GM18867 (cell line): Measurements from ENCODE around the gene TERB1.

Source experiments
- ATAC-seq: cut with Tn5 transposase; IDR thresholded peaks from one replicate; pipeline ENCODE4 v1.9.1; 2021; ENCODE audit warnings: mild to moderate bottlenecking, moderate library complexity; ENCODE audit not compliant: unreplicated experiment

Gene TERB1

DNA sequence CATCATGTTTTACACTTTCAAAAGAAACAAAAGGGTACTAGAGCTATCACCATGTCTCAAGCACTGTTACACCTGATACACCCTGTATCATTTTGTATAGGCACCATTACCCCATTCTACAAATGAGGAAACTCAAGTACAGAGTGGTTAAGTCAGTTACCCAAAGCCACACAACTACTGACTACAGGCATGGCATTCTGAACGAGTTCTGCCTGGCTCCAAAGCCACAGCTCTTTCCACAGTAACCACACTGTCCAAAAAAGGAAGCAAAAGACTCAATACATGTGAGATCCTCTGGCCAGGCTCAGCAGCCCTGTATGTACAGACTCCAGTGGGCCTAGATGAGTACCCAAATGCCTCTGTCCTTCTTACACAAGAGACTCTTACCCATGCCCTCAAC, 54.7 kb downstream of the TERB1 start:
- ATAC-seq = no peak

- ATAC-seq = no peak
Observed at GRCh38 chr16:66746048-66746447, 55.3 kb downstream of the TERB1 start.

DNA sequence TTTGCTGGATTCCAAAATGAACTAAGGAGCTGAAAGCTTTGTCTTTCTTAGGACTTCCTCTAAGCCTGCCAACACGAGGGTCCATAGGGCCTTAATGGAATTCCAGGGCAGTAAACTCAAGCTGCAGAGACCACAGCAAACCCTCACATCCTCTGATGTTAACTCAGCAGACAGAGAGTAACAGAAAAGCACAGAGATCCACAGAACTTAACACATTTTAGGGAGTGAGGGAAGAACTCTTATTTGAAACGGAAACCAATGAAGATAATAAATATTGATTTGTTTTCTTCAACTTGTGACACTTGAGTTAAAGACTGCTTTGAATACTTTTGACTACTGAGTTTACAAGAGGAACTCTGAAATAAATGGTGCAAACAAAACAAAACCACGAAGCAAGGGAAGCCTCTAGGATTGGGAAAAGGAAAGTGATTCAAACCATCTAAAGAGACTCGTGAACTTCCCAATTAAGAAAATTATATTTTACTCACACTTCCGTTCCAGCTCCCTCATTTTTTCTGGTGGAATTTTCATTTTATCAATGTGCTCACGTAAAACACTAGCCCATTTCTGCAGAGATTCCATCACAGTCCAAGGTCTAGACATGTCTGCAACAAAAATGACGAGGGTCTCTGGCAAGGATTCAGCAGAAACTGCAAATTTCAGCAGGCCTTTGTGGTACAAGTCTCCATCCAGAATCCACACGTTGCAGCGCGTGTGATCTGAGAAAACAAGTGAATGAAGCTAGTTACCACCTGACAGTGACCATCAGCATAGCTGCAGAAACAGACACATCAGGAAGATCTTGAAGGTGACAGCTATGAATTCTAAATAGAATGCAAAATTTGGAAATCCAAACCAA, 59.2 kb downstream of the TERB1 start:
- ATAC-seq = no peak

- no peak for ATAC-seq
Observed at GRCh38 chr16:66741169-66741900, 60.0 kb downstream of the TERB1 start.

DNA sequence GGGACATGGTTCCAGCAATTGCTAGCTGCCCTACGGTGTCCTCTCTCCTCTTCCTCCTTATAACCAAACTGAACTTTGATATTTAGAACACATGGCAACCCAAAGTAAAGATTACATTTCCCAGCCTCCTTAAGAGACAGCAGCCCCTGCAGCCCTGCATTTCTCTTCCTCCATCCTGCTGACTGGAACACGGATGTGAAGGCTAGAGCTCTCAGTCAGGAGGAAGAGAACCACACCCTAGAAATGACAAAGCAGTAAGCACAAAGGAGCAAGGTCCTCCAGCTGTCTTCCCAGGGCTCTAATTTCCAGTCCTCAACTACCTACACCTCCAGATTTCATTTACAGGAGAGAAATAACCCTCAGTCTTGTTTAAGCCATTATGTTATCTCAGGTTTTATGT, 60.9 kb downstream of the TERB1 start:
- ATAC-seq = no peak

- ATAC-seq = no peak
Observed at GRCh38 chr16:66740010-66740409, 61.4 kb downstream of the TERB1 start.

- no peak for ATAC-seq
Observed at GRCh38 chr16:66735891-66736290, 65.5 kb downstream of the TERB1 start.

DNA sequence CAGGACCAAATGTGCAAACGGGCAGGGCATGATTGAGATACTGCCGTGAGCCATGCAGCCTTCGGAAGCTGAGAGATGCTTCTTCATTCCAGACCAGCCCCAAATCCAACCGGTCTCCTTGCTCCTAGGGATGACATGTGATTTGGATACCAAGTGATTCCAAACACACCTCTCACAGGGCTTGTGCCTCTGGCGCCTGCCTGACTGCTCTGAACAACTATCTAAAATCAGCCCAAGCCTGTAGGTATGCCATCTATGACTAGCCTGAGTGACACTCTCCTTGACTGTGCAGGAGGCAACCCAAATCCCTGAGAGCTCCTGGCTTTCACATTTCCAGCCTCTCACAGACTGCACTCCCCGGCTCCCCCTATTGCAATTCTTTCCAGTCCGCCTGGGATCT, 70.3 kb downstream of the TERB1 start:
- no peak for ATAC-seq

GRCh38 chr16:66728804-66729203, 72.6 kb downstream of the TERB1 start:
- no peak for ATAC-seq

GRCh38 chr16:66728117-66728787, 73.1 kb downstream of the TERB1 start:
- ATAC-seq = peak; percentile 47

DNA sequence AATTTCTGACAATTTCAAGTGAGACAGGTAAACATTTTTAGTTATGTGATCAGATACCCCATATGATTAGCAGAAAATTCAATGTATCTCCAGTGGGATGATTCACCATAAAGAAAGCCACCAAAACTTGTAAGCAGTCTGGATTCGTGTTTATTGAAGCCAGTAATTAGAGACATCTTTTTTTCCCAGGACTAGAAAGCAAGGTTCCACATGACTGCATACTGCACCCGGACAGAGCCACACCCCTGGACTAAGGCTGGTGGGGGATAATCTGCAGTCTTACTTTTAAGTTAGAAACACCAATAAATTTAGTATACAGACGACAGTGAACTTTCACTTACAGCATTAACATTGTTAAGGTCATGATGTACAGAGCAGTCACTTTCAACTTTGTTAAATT, 80.6 kb downstream of the TERB1 start:
- ATAC-seq = no peak

DNA sequence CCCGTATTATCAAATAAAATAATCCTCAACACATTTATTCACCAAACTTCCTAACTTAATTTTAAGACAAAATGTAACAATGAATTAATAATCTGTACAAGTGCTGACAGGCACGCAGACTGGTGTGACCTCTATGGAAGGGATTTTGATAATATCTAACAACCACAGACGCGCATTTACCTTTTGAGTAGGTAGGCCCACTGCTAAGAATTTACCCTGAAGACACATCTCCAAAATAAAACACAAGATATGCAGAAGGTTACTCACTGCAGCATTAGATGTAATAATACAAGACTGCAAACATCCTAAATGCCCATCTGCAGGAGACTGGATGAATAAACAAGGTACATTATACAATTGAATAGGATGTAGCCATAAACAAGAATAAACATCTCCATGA, 82.1 kb downstream of the TERB1 start:
- no peak for ATAC-seq

- ATAC-seq = no peak
Observed at GRCh38 chr16:66717776-66718175, 83.6 kb downstream of the TERB1 start.

DNA sequence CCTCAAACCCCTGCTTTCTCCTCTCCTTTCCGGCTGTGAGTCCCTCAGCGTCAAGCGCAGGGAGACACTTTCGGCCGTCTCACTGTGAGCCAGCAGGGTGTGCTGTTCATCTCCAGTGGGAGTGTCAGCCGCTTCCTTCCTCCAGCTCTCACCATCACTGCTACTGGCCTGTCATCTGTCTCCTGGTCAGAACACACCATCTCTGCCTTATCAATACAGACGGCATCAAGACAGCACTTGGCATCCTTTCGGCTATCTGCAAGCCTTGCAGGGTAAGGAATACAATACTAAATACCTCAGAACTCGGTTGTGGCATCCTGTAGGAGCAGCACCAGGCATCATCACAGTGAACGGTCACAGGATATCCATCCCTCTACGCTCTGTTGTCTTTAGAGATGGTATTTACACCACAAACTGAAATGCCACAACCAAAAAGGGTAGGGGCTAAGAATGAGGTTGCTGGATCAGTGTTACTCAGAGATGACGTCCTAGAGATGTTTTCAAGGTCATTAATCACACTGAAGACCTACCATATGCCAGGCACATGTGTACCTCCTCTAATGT, 84.2 kb downstream of the TERB1 start:
- ATAC-seq = no peak

- no peak for ATAC-seq
Observed at GRCh38 chr16:66714654-66715307, 86.6 kb downstream of the TERB1 start.

GRCh38 chr16:66714062-66714461, 87.3 kb downstream of the TERB1 start:
- ATAC-seq = no peak

DNA sequence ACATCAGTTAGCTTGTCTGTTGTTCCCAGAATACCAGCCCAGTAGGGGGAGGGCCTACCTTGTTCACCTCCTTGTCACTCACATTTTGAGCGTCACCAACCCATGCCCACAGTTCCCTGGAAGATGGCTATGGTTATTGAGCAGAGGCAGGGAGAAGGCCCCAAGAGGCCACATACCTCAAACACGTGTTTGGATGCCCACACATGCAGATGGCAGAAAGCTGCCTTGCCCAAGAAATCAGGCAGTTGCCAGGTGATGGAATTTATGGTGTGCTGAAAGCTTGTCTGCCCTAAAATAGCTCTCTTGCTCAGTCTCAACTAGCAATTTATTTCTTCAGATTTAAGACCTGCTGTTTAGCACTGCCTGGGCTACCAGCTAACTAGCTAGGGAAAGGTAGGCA, 88.3 kb downstream of the TERB1 start:
- no peak for ATAC-seq

- no peak for ATAC-seq
Observed at GRCh38 chr16:66712512-66712911, 88.9 kb downstream of the TERB1 start.

- no peak for ATAC-seq
Observed at GRCh38 chr16:66711581-66711980, 89.8 kb downstream of the TERB1 start.

GRCh38 chr16:66706506-66706880, 94.9 kb downstream of the TERB1 start:
- no peak for ATAC-seq
